SK-N-SH treated with all-trans-retinoic acid at 6 μM for 48 hours (cell line): Measurements from ENCODE around the gene IRX2.

ENCODE experiments used
- ATAC-seq: fragments of 200-7000 bp; cut with Tn5 transposase; 3 replicates; pipeline ENCODE4 v1.9.1; 2020; ENCODE audit warnings: mild to moderate bottlenecking, moderate library complexity
- ARNTL ChIP-seq: fragments of 450-650 bp; formaldehyde crosslinking; IDR thresholded peaks from 2 replicates; pipeline ENCODE4 v1.5.0; 2020; ENCODE audit warnings: low read depth, mild to moderate bottlenecking, moderate library complexity, borderline replicate concordance
- BACH2 ChIP-seq: fragments of 250-450 bp; sonication (Bioruptor Pico); IDR thresholded peaks from 2 replicates; pipeline ENCODE4 v1.9.0; 2021; ENCODE audit warnings: mild to moderate bottlenecking, borderline replicate concordance
- CSDC2 ChIP-seq: fragments of 250-450 bp; sonication (Bioruptor Pico); IDR thresholded peaks from 2 replicates; pipeline ENCODE4 v1.5.0; 2020; ENCODE audit warnings: mild to moderate bottlenecking, moderate library complexity
- ESRRG ChIP-seq: fragments of 250-450 bp; sonication (Bioruptor Pico); IDR thresholded peaks from 2 replicates; pipeline ENCODE4 v1.6.1; 2021; ENCODE audit warnings: mild to moderate bottlenecking
- GLIS3 ChIP-seq: fragments of 250-450 bp; sonication (Bioruptor Pico); IDR thresholded peaks from 2 replicates; pipeline ENCODE4 v1.5.0; 2020; ENCODE audit warnings: mild to moderate bottlenecking, moderate library complexity
- OSR1 ChIP-seq: fragments of 250-450 bp; sonication (Bioruptor Pico); IDR thresholded peaks from 2 replicates; pipeline ENCODE4 v1.8.0; 2022; ENCODE audit warnings: moderate library complexity, mild to moderate bottlenecking, inconsistent platforms
- PPARA ChIP-seq: fragments of 250-450 bp; sonication (Bioruptor Pico); IDR thresholded peaks from 2 replicates; pipeline ENCODE4 v1.5.0; 2020; ENCODE audit warnings: mild to moderate bottlenecking, borderline replicate concordance
- RARB ChIP-seq: fragments of 250-450 bp; sonication (Bioruptor Pico); IDR thresholded peaks from 2 replicates; pipeline ENCODE4 v1.8.0; 2021; ENCODE audit warnings: mild to moderate bottlenecking, moderate library complexity
- SNAI2 ChIP-seq: fragments of 250-450 bp; sonication (Bioruptor Pico); IDR thresholded peaks from 2 replicates; pipeline ENCODE4 v1.5.0; 2020; ENCODE audit warnings: mild to moderate bottlenecking, moderate library complexity
- TCF4 ChIP-seq: fragments of 250-450 bp; sonication (Bioruptor Pico); IDR thresholded peaks from 2 replicates; pipeline ENCODE4 v1.8.0; 2021; ENCODE audit warnings: mild to moderate bottlenecking, moderate library complexity, borderline replicate concordance
- TOX ChIP-seq: fragments of 250-450 bp; sonication (Bioruptor Pico); IDR thresholded peaks from 2 replicates; pipeline ENCODE4 v1.8.0; 2021; ENCODE audit warnings: mild to moderate bottlenecking, moderate library complexity, borderline replicate concordance
- ZC3H10 ChIP-seq: fragments of 250-450 bp; sonication (Bioruptor Pico); IDR thresholded peaks from 2 replicates; pipeline ENCODE4 v1.5.1; 2021; ENCODE audit warnings: mild to moderate bottlenecking, moderate library complexity
- ZFP3 ChIP-seq: fragments of 250-450 bp; sonication (Bioruptor Pico); IDR thresholded peaks from 2 replicates; pipeline ENCODE4 v1.5.0; 2020; ENCODE audit warnings: mild to moderate bottlenecking, moderate library complexity
- ZFP30 ChIP-seq: fragments of 450-650 bp; formaldehyde crosslinking; IDR thresholded peaks from 2 replicates; pipeline ENCODE4 v1.5.0; 2022; ENCODE audit warnings: mild to moderate bottlenecking, moderate library complexity
- ZNF565 ChIP-seq: fragments of 450-650 bp; formaldehyde crosslinking; conservative IDR thresholded peaks from 2 replicates; pipeline ENCODE4 v1.5.0; 2020; ENCODE audit warnings: low read depth, mild to moderate bottlenecking, moderate library complexity
- ZNF70 ChIP-seq: fragments of 450-650 bp; formaldehyde crosslinking; IDR thresholded peaks from 2 replicates; pipeline ENCODE4 v1.5.0; 2020; ENCODE audit warnings: mild to moderate bottlenecking, moderate library complexity
- ZNF8 ChIP-seq: fragments of 450-650 bp; formaldehyde crosslinking; IDR thresholded peaks from 2 replicates; pipeline ENCODE4 v1.5.0; 2020; ENCODE audit warnings: mild to moderate bottlenecking, moderate library complexity
- TF ChIP-seq, protein P1 (sequence below): fragments of 250-450 bp; sonication (Bioruptor Pico); IDR thresholded peaks from 2 replicates; pipeline ENCODE4 v1.5.1; 2020; ENCODE audit warnings: low read depth, mild to moderate bottlenecking, moderate library complexity
- TF ChIP-seq, protein P2 (sequence below): fragments of 250-450 bp; sonication (Bioruptor Pico); IDR thresholded peaks from 2 replicates; pipeline ENCODE4 v1.8.0; 2020; ENCODE audit warnings: mild to moderate bottlenecking, moderate library complexity, borderline replicate concordance
- TF ChIP-seq, protein P3 (sequence below): fragments of 250-450 bp; sonication (Bioruptor Pico); IDR thresholded peaks from 2 replicates; pipeline ENCODE4 v1.8.0; 2021; ENCODE audit warnings: low read depth, mild to moderate bottlenecking, moderate library complexity, borderline replicate concordance
- TF ChIP-seq, protein P4 (sequence below): fragments of 250-450 bp; sonication (Bioruptor Pico); IDR thresholded peaks from 2 replicates; pipeline ENCODE4 v1.5.0; 2020; ENCODE audit warnings: mild to moderate bottlenecking, moderate library complexity

IRX2 gene

DNA sequence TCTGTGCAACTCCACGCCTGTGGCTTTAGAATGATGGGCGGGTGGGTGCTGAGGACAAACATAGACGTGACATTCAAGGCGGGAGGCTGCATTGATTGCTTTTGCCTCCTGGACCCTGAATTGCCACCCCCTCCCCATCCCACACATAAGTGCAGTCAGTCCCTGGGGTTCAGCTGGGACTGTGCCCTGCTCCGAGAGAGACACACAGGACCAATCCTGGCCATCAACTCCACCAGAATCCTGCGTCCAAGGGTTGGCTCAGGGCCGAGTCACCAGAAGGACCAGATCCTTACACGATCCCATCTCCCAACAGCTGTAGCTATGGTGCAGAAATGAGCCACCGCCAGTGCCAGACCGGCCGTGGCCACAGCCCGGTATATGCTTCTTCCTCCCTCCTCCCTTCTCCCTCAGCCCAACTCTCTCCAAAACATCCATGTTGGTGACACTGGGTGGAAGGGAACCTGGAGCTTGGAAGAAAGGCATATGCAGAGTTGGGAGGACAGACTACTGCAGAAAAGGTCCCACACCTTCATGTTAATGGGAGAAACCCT, 27.4 kb downstream of the IRX2 start (continued):
- TF ChIP-seq ZNF565 (CRISPR knock-in tag) = no peak
- TF ChIP-seq TOX (CRISPR knock-in tag) = no peak

DNA sequence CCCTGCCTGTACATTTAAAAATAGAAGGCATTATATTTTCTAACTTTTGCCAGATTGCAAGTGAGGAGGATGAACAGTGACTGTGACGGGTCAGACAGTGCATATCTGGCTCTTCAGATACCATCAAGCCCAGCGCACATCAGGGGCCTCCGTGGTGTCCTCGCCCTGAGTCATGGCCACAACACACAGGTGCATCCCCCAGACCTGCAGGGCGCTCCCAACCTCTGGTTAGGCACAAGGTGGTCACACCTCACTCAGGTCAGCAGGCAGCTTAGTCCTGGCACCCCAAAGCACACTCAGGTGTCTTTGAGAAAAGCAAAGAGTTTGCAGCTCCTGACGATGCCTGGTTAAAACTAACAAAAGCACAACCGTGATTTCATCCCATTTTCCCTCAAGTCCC, 28.6 kb downstream of the IRX2 start:
- TF ChIP-seq RARB = no peak
- no peak for ATAC-seq

- no peak for ATAC-seq
- TF ChIP-seq, protein P1, sequence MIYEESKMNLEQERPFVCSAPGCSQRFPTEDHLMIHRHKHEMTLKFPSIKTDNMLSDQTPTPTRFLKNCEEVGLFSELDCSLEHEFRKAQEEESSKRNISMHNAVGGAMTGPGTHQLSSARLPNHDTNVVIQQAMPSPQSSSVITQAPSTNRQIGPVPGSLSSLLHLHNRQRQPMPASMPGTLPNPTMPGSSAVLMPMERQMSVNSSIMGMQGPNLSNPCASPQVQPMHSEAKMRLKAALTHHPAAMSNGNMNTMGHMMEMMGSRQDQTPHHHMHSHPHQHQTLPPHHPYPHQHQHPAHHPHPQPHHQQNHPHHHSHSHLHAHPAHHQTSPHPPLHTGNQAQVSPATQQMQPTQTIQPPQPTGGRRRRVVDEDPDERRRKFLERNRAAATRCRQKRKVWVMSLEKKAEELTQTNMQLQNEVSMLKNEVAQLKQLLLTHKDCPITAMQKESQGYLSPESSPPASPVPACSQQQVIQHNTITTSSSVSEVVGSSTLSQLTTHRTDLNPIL = no peak
- TF ChIP-seq ZNF8 (CRISPR knock-in tag) (no peak), TCF4 (no peak), GLIS3 (no peak), OSR1 (CRISPR knock-in tag) (no peak), ARNTL (CRISPR knock-in tag) (no peak), CSDC2 (no peak), ZNF70 (CRISPR knock-in tag) (no peak), ZFP30 (CRISPR knock-in tag) (no peak), RARB (no peak), ZC3H10 (CRISPR knock-in tag) (no peak), TOX (CRISPR knock-in tag) (no peak), BACH2 (no peak), ZFP3 (no peak), PPARA (CRISPR knock-in tag) (no peak), ESRRG (no peak), ZNF565 (CRISPR knock-in tag) (no peak)
- TF ChIP-seq, protein P2, sequence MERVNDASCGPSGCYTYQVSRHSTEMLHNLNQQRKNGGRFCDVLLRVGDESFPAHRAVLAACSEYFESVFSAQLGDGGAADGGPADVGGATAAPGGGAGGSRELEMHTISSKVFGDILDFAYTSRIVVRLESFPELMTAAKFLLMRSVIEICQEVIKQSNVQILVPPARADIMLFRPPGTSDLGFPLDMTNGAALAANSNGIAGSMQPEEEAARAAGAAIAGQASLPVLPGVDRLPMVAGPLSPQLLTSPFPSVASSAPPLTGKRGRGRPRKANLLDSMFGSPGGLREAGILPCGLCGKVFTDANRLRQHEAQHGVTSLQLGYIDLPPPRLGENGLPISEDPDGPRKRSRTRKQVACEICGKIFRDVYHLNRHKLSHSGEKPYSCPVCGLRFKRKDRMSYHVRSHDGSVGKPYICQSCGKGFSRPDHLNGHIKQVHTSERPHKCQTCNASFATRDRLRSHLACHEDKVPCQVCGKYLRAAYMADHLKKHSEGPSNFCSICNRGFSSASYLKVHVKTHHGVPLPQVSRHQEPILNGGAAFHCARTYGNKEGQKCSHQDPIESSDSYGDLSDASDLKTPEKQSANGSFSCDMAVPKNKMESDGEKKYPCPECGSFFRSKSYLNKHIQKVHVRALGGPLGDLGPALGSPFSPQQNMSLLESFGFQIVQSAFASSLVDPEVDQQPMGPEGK = no peak
- TF ChIP-seq, protein P3, sequence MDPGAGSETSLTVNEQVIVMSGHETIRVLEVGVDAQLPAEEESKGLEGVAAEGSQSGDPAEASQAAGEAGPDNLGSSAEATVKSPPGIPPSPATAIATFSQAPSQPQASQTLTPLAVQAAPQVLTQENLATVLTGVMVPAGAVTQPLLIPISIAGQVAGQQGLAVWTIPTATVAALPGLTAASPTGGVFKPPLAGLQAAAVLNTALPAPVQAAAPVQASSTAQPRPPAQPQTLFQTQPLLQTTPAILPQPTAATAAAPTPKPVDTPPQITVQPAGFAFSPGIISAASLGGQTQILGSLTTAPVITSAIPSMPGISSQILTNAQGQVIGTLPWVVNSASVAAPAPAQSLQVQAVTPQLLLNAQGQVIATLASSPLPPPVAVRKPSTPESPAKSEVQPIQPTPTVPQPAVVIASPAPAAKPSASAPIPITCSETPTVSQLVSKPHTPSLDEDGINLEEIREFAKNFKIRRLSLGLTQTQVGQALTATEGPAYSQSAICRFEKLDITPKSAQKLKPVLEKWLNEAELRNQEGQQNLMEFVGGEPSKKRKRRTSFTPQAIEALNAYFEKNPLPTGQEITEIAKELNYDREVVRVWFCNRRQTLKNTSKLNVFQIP = no peak
- TF ChIP-seq, all 23 proteins: peak for 0
These were observed 29.9 kb downstream of the IRX2 start for GRCh38 chr5:2721385-2722138.

DNA sequence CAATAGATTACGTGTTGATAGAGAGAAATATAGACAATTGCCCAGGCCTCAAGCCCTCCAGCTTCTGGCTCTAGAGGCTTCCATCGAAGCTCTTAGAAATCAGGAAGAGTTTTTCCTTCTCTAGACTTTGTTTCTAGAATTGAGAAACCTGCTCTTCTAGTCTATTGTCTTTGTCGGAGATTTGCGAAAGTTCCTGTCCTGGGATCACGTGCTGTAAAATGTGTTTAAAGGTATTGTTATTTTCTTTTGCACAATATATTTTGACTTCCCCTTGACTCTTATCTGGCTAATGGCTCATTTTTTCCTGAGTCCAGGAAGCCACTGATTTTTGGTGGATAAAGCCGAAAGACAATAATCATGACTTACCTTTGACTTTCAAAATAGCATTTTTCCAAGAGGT, 32.1 kb downstream of the IRX2 start:
- TF ChIP-seq RARB (no peak), BACH2 (no peak), ZFP30 (CRISPR knock-in tag) (no peak)
- TF ChIP-seq, protein P2 = no peak
- TF ChIP-seq, protein P1 = no peak
- ATAC-seq = no peak

DNA sequence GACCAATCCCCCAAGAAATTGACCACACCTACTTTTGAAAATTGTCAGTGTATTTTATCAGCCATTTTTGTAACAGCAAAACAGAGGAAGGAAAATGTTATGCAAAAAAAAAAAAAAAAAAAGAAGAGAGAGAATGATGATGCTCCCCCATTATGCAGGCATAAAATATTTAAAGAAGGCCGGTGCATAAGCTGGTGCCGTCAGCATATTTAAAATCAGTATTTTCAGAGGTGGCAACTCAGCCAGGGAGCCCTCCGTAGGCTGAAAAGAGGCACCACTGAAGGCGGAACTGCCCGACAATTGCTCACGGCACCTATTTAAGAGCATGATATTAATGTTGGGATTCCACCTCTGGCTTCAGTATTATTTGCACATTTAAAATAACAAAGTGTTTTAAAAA, 33.4 kb downstream of the IRX2 start:
- no peak for ATAC-seq
- TF ChIP-seq PPARA (CRISPR knock-in tag) = no peak
- TF ChIP-seq, protein P3 = no peak
- TF ChIP-seq ARNTL (CRISPR knock-in tag) = no peak
- TF ChIP-seq GLIS3 = no peak
- TF ChIP-seq SNAI2 (CRISPR knock-in tag) = no peak
- TF ChIP-seq, protein P4, sequence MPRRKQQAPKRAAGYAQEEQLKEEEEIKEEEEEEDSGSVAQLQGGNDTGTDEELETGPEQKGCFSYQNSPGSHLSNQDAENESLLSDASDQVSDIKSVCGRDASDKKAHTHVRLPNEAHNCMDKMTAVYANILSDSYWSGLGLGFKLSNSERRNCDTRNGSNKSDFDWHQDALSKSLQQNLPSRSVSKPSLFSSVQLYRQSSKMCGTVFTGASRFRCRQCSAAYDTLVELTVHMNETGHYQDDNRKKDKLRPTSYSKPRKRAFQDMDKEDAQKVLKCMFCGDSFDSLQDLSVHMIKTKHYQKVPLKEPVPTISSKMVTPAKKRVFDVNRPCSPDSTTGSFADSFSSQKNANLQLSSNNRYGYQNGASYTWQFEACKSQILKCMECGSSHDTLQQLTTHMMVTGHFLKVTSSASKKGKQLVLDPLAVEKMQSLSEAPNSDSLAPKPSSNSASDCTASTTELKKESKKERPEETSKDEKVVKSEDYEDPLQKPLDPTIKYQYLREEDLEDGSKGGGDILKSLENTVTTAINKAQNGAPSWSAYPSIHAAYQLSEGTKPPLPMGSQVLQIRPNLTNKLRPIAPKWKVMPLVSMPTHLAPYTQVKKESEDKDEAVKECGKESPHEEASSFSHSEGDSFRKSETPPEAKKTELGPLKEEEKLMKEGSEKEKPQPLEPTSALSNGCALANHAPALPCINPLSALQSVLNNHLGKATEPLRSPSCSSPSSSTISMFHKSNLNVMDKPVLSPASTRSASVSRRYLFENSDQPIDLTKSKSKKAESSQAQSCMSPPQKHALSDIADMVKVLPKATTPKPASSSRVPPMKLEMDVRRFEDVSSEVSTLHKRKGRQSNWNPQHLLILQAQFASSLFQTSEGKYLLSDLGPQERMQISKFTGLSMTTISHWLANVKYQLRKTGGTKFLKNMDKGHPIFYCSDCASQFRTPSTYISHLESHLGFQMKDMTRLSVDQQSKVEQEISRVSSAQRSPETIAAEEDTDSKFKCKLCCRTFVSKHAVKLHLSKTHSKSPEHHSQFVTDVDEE (CRISPR knock-in tag) = no peak
- TF ChIP-seq RARB = no peak
- no peak for TF ChIP-seq TOX (CRISPR knock-in tag)
- no peak for TF ChIP-seq TCF4
